GM23338 (cell line): Measurements from ENCODE around the gene GIPC1. TPM values are rescaled to one million over a fixed set of nuclear protein-coding genes. Genes with fewer than 3 reads are reported as not detected.

ENCODE experiments used
- ATAC-seq: fragments of 200-7000 bp; cut with Tn5 transposase; 3 replicates; pipeline ENCODE4 v1.9.1; 2020
- DNase-seq: peaks from one replicate; pipeline ENCODE4 v3.0.0-alpha.2; 2015; ENCODE audit warnings: low spot score
- H2AFZ ChIP-seq: fragments of 200-600 bp; sonication (generic); 2 replicates; pipeline ENCODE4 v1.8.0; 2016; ENCODE audit warnings: antibody characterized with exemption, mild to moderate bottlenecking, moderate library complexity
- H3F3A ChIP-seq: fragments of 200-600 bp; sonication (generic); replicated peaks from 2 replicates; pipeline ENCODE4 v1.8.0; 2017; ENCODE audit warnings: antibody characterized with exemption, mixed run types, low read depth
- H3K27ac ChIP-seq: fragments of 200-600 bp; sonication (generic); 2 replicates; pipeline ENCODE4 v1.6.1; 2016; ENCODE audit warnings: low read depth
- H3K27me3 ChIP-seq: fragments of 200-600 bp; sonication (generic); 2 replicates; pipeline ENCODE4 v1.8.0; 2016; ENCODE audit warnings: mild to moderate bottlenecking, mixed run types, moderate library complexity; ENCODE audit not compliant: insufficient read depth
- H3K36me3 ChIP-seq: fragments of 200-600 bp; sonication (generic); 2 replicates; pipeline ENCODE4 v1.8.0; 2016; ENCODE audit warnings: mild to moderate bottlenecking; ENCODE audit not compliant: insufficient read depth
- H3K4me1 ChIP-seq: fragments of 200-600 bp; sonication (generic); 2 replicates; pipeline ENCODE4 v1.8.0; 2016; ENCODE audit warnings: mild to moderate bottlenecking, moderate library complexity; ENCODE audit not compliant: insufficient read depth
- H3K4me2 ChIP-seq: fragments of 200-600 bp; sonication (generic); 2 replicates; pipeline ENCODE4 v1.7.1; 2017; ENCODE audit warnings: mixed run types
- H3K4me3 ChIP-seq: fragments of 200-600 bp; sonication (generic); 2 replicates; pipeline ENCODE4 v1.6.1; 2016; ENCODE audit warnings: mixed run types
- H3K79me2 ChIP-seq: fragments of 200-600 bp; sonication (generic); replicated peaks from 2 replicates; pipeline ENCODE4 v1.8.0; 2017; ENCODE audit warnings: mild to moderate bottlenecking; ENCODE audit not compliant: insufficient read depth
- H3K9me2 ChIP-seq: fragments of 200-600 bp; sonication (generic); 2 replicates; pipeline ENCODE4 v1.8.0; 2017; ENCODE audit not compliant: insufficient read depth
- H4K20me1 ChIP-seq: fragments of 200-600 bp; sonication (generic); replicated peaks from 2 replicates; pipeline ENCODE4 v1.8.0; 2017; ENCODE audit warnings: mild to moderate bottlenecking; ENCODE audit not compliant: insufficient read depth
- H3K27ac Mint-ChIP-seq: 2 replicates; pipeline ENCODE4 v1.8.0; 2020; ENCODE audit warnings: inconsistent platforms, mild to moderate bottlenecking, moderate library complexity, mixed read lengths
- H3K27me3 Mint-ChIP-seq: 3 replicates; pipeline ENCODE4 v1.8.0; 2022; ENCODE audit warnings: low read depth, mild to moderate bottlenecking, moderate library complexity, mixed read lengths, inconsistent platforms; ENCODE audit not compliant: insufficient read depth, poor library complexity
- H3K36me3 Mint-ChIP-seq: 3 replicates; pipeline ENCODE4 v1.8.0; 2021; ENCODE audit warnings: low read depth, mild to moderate bottlenecking, inconsistent platforms, moderate library complexity, mixed read lengths
- H3K4me1 Mint-ChIP-seq: 3 replicates; pipeline ENCODE4 v1.8.0; 2020; ENCODE audit warnings: mild to moderate bottlenecking, inconsistent platforms, mixed read lengths
- H3K4me3 Mint-ChIP-seq: 3 replicates; pipeline ENCODE4 v1.8.0; 2021; ENCODE audit warnings: moderate library complexity, mild to moderate bottlenecking, inconsistent platforms, mixed read lengths
- H3K9me3 Mint-ChIP-seq: 3 replicates; pipeline ENCODE4 v1.8.0; 2020; ENCODE audit warnings: moderate library complexity, mild to moderate bottlenecking, inconsistent platforms, mixed read lengths
- CREB1 ChIP-seq: fragments of 250-450 bp; sonication (Bioruptor Pico); IDR thresholded peaks from 2 replicates; pipeline ENCODE4 v1.5.0; 2020; ENCODE audit warnings: low read depth, mild to moderate bottlenecking, moderate library complexity
- ETS1 ChIP-seq: IDR thresholded peaks from 2 replicates; pipeline ENCODE4 v1.6.1; 2016; ENCODE audit warnings: antibody characterized with exemption
- EZH2 ChIP-seq: fragments of 200-600 bp; sonication (generic); IDR thresholded peaks from one replicate; pipeline ENCODE4 v1.8.0; 2017; ENCODE audit warnings: antibody characterized with exemption, mild to moderate bottlenecking, low read depth; ENCODE audit not compliant: unreplicated experiment
- EZH2phosphoT487 ChIP-seq: fragments of 200-600 bp; sonication (generic); IDR thresholded peaks from one replicate; pipeline ENCODE4 v1.8.1; 2018; ENCODE audit warnings: antibody characterized with exemption; ENCODE audit not compliant: unreplicated experiment
- NANOG ChIP-seq: IDR thresholded peaks from 2 replicates; pipeline ENCODE4 v1.6.1; 2016; ENCODE audit warnings: antibody characterized with exemption, borderline replicate concordance
- POLR2AphosphoS5 ChIP-seq: IDR thresholded peaks from 2 replicates; pipeline ENCODE4 v1.6.1; 2016; ENCODE audit warnings: antibody characterized with exemption, low read depth
- REST ChIP-seq: IDR thresholded peaks from one replicate; pipeline ENCODE4 v1.6.1; 2018; ENCODE audit warnings: antibody characterized with exemption; ENCODE audit not compliant: unreplicated experiment
- STAT1 ChIP-seq: IDR thresholded peaks from one replicate; pipeline ENCODE4 v1.6.1; 2016; ENCODE audit warnings: antibody characterized with exemption; ENCODE audit not compliant: unreplicated experiment
- ZNF114 ChIP-seq: fragments of 250-450 bp; sonication (Bioruptor Pico); IDR thresholded peaks from 2 replicates; pipeline ENCODE4 v1.5.0; 2020; ENCODE audit warnings: mild to moderate bottlenecking, moderate library complexity
- ZNF331 ChIP-seq: fragments of 250-450 bp; sonication (Bioruptor Pico); IDR thresholded peaks from 2 replicates; pipeline ENCODE4 v1.5.0; 2020; ENCODE audit warnings: low read depth, mild to moderate bottlenecking, moderate library complexity
- polyA plus RNA-seq: library from polyadenylated mRNA; unstranded; fragments of >200 nt; fragmentation: Nextera tagmentation; extraction: Ambion mirVana; gene quantifications from 2 replicates; pipeline ENCODE4 v1.2.1, GENCODE V29; 2016
- total RNA-seq: library from RNA; depleted of rRNA; stranded (reverse); fragments of >200 nt; shearing (Covaris generic); gene quantifications from 2 replicates; pipeline ENCODE4 v1.2.3, GENCODE V29; 2014

GIPC1 gene
- total and polyA plus RNA-seq, 2 experiments from 2014 or later, result 51.6 to 106 TPM

GRCh38 chr19:14450168-14450874, 45.6 kb downstream of the GIPC1 start (continued):
- TF ChIP-seq REST, result no peak

- Mint-ChIP-seq H3K4me1 (no peaks in the 10 kb centered on the region), H3K27ac (no peak overlapping the region), H3K36me3 (peaks cover 60% of the 10 kb centered on the region), H3K27me3 (peaks cover 12% of the 10 kb centered on the region), H3K9me3 (no peaks in the 10 kb centered on the region; the same call in 1 of the 3 replicates), H3K4me3 (no peak overlapping the region)
- no peaks in the 10 kb centered on the region for H3K79me2 ChIP-seq
- H3K36me3 ChIP-seq, result peaks cover 27% of the 10 kb centered on the region
- H4K20me1 ChIP-seq, result no peaks in the 10 kb centered on the region
- H3K27me3 ChIP-seq, result no peaks in the 10 kb centered on the region
- H3F3A ChIP-seq, result peaks cover 14% of the 10 kb centered on the region
- DNase-seq (no peak), ATAC-seq (no peak)
- no peak overlapping the region for H3K4me3 ChIP-seq
- H3K27ac ChIP-seq, result no peak overlapping the region
- H3K4me2 ChIP-seq, result no peak overlapping the region
- no peaks in the 10 kb centered on the region for H3K9me2 ChIP-seq
- no peaks in the 10 kb centered on the region for H3K4me1 ChIP-seq
- TF ChIP-seq EZH2phosphoT487, result no peak
- no peak for TF ChIP-seq STAT1
- TF ChIP-seq ZNF114 (CRISPR knock-in tag), result no peak
- TF ChIP-seq EZH2, result no peak
- no peak for TF ChIP-seq ETS1
- H2AFZ ChIP-seq, result no peak overlapping the region
Observed at GRCh38 chr19:14449321-14449720, 46.6 kb downstream of the GIPC1 start.

GRCh38 chr19:14446336-14447036, 49.4 kb downstream of the GIPC1 start:
- Histone ChIP-seq H3K27ac (no peak overlapping the region), H2AFZ (no peak overlapping the region), H3K4me1 (no peaks in the 10 kb centered on the region), H3K4me3 (no peak overlapping the region), H3K79me2 (no peaks in the 10 kb centered on the region), H4K20me1 (no peaks in the 10 kb centered on the region; the same call in 1 of the 2 replicates), H3K9me2 (no peaks in the 10 kb centered on the region), H3K27me3 (no peaks in the 10 kb centered on the region), H3F3A (peaks cover 24% of the 10 kb centered on the region), H3K4me2 (no peak overlapping the region), H3K36me3 (peaks cover 22% of the 10 kb centered on the region)
- DNase-seq (no peak), ATAC-seq (no peak)
- peaks cover 15% of the 10 kb centered on the region for H3K27me3 Mint-ChIP-seq
- H3K36me3 Mint-ChIP-seq, result peaks cover 75% of the 10 kb centered on the region
- no peaks in the 10 kb centered on the region; the same call in 1 of the 3 replicates for H3K9me3 Mint-ChIP-seq
- H3K4me1 Mint-ChIP-seq, result no peaks in the 10 kb centered on the region
- H3K4me3 Mint-ChIP-seq, result no peak overlapping the region
- no peak overlapping the region for H3K27ac Mint-ChIP-seq
- no peak for TF ChIP-seq REST
- no peak for TF ChIP-seq ETS1
- no peak for TF ChIP-seq CREB1 (CRISPR knock-in tag)
- TF ChIP-seq POLR2AphosphoS5, result no peak
- no peak for TF ChIP-seq ZNF331 (CRISPR knock-in tag)
- no peak for TF ChIP-seq STAT1
- no peak for TF ChIP-seq EZH2phosphoT487
- TF ChIP-seq NANOG, result no peak
